Measurements from ENCODE around the gene RRP8. TPM values are rescaled to one million over a fixed set of nuclear protein-coding genes. Genes with fewer than 3 reads are reported as not detected.

RRP8 gene
- total RNA-seq, 1 donor from 2014 or later: 17.8 TPM

DNA sequence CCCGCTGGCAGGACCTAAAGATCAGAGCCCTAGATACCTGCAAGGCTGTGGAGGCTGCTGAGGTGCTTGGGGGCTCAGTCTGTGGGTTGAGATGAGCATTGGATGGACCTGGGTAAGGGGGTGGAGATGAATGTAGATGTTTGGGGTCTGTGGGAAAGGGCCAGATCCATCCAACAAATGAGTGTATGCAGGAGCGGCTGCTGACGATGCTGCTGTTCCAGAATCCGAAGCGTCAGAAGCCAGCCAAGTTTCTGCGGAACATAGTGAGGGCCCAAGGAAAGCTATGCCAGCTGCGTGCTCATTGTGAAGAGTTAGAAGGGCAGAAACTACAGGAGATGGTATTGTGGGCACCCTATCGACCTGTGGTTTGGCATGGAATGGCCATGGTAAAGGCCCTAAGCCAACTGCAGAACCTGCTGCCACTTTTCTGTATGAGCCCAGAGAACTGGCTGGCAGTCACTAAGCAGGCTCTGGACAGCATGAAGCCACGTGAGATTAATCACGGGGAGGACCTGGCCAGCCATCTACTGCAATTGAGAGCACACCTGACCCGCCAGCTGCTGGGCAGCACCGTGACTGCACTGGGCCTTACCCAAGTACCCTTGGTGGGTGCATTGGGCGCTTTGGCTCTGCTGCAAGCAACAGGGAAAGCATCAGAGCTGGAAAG is 36.6 kb downstream of the RRP8 start:
- no peak overlapping the region for H3K4me3 Mint-ChIP-seq (ENCODE audit: unreplicated experiment)
- H3K27ac Mint-ChIP-seq (ENCODE audit: unreplicated experiment): no peak overlapping the region
- H3K4me1 Mint-ChIP-seq (ENCODE audit: unreplicated experiment): peaks cover 10% of the 10 kb centered on the region
- TF ChIP-seq CTCF (IDR thresholded peaks at IDR 0.05): no peak
- no peaks in the 10 kb centered on the region for H3K27me3 Mint-ChIP-seq (ENCODE audit: unreplicated experiment)
- no peaks in the 10 kb centered on the region for H3K36me3 Mint-ChIP-seq (ENCODE audit: unreplicated experiment)
- DNase-seq (ENCODE audit: extremely low spot score, unreplicated experiment): no peak
- no peaks in the 10 kb centered on the region for H3K9me3 Mint-ChIP-seq (ENCODE audit: unreplicated experiment)

GRCh38 chr11:6565988-6566703 is 37.3 kb downstream of the RRP8 start:
- Mint-ChIP-seq H3K36me3 (ENCODE audit: unreplicated experiment) (no peaks in the 10 kb centered on the region), H3K27me3 (ENCODE audit: unreplicated experiment) (no peaks in the 10 kb centered on the region), H3K9me3 (ENCODE audit: unreplicated experiment) (no peaks in the 10 kb centered on the region), H3K27ac (ENCODE audit: unreplicated experiment) (no peak overlapping the region), H3K4me1 (ENCODE audit: unreplicated experiment) (peaks cover 9% of the 10 kb centered on the region), H3K4me3 (ENCODE audit: unreplicated experiment) (no peak overlapping the region)
- DNase-seq (ENCODE audit: extremely low spot score, unreplicated experiment): no peak
- TF ChIP-seq CTCF (IDR thresholded peaks at IDR 0.05): no peak

GRCh38 chr11:6565325-6565724 is 38.1 kb downstream of the RRP8 start:
- H3K4me1 Mint-ChIP-seq (ENCODE audit: unreplicated experiment): peaks cover 9% of the 10 kb centered on the region
- H3K9me3 Mint-ChIP-seq (ENCODE audit: unreplicated experiment): no peaks in the 10 kb centered on the region
- DNase-seq (ENCODE audit: extremely low spot score, unreplicated experiment): no peak
- H3K27me3 Mint-ChIP-seq (ENCODE audit: unreplicated experiment): no peaks in the 10 kb centered on the region
- H3K27ac Mint-ChIP-seq (ENCODE audit: unreplicated experiment): no peak overlapping the region
- TF ChIP-seq CTCF (IDR thresholded peaks at IDR 0.05): no peak
- no peak overlapping the region for H3K4me3 Mint-ChIP-seq (ENCODE audit: unreplicated experiment)
- H3K36me3 Mint-ChIP-seq (ENCODE audit: unreplicated experiment): no peaks in the 10 kb centered on the region

DNA sequence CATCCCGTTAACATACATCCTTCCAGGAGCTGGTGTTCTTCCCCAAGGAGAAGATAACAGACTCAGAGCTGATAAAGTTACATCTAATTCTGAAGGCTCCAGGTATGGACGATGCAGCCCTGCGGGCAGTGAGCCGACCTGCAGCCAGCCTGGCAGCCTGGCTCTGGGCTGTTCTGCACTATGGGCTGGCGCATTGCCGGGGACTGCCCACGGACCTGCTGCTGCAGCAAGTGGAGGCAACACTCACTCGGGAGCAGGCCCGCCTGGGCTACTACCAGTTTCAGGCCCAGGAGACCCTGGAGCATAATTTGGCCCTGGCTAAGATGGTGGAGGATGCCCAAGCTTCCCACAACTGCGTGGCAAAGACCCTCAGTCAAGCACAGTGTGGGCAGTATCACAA is 39.7 kb downstream of the RRP8 start:
- H3K4me1 Mint-ChIP-seq (ENCODE audit: unreplicated experiment): peaks cover 5% of the 10 kb centered on the region
- H3K9me3 Mint-ChIP-seq (ENCODE audit: unreplicated experiment): no peaks in the 10 kb centered on the region
- no peaks in the 10 kb centered on the region for H3K27me3 Mint-ChIP-seq (ENCODE audit: unreplicated experiment)
- DNase-seq (ENCODE audit: extremely low spot score, unreplicated experiment): no peak
- no peaks in the 10 kb centered on the region for H3K36me3 Mint-ChIP-seq (ENCODE audit: unreplicated experiment)
- TF ChIP-seq CTCF (IDR thresholded peaks at IDR 0.05): no peak
- no peak overlapping the region for H3K4me3 Mint-ChIP-seq (ENCODE audit: unreplicated experiment)
- H3K27ac Mint-ChIP-seq (ENCODE audit: unreplicated experiment): no peak overlapping the region

- DNase-seq (ENCODE audit: extremely low spot score, unreplicated experiment): no peak
Measured at GRCh38 chr11:6563121-6563619, 40.2 kb downstream of the RRP8 start.

More at GRCh38 chr11:6563121-6563619, 40.2 kb downstream of the RRP8 start:
- H3K4me1 Mint-ChIP-seq (ENCODE audit: unreplicated experiment): peaks cover under 1% of the 10 kb centered on the region
- no peaks in the 10 kb centered on the region for H3K9me3 Mint-ChIP-seq (ENCODE audit: unreplicated experiment)
- H3K36me3 Mint-ChIP-seq (ENCODE audit: unreplicated experiment): no peaks in the 10 kb centered on the region
- TF ChIP-seq CTCF (IDR thresholded peaks at IDR 0.05): no peak
- H3K27ac Mint-ChIP-seq (ENCODE audit: unreplicated experiment): no peak overlapping the region
- H3K4me3 Mint-ChIP-seq (ENCODE audit: unreplicated experiment): no peak overlapping the region
- no peaks in the 10 kb centered on the region for H3K27me3 Mint-ChIP-seq (ENCODE audit: unreplicated experiment)
